GM12892 (cell line): ENCODE measurements around the gene CFAP46.

Source experiments
- DNase-seq: peaks from one replicate; pipeline ENCODE4 v3.0.0; 2011; ENCODE audit not compliant: insufficient read length
- FAIRE-seq: peaks from 2 replicates; lab custom pipeline; 2011; peaks lifted over from hg19 to GRCh38; lab: Jason Lieb, UNC
- POLR2A ChIP-seq: IDR thresholded peaks from 2 replicates; pipeline ENCODE4 v1.6.1; 2011; ENCODE audit warnings: low read depth, low read length, control low read depth
- POLR2AphosphoS5 ChIP-seq: IDR thresholded peaks from 2 replicates; pipeline ENCODE4 v1.6.1; 2011; ENCODE audit warnings: low read depth, low read length, control low read depth
- TAF1 ChIP-seq: IDR thresholded peaks from 2 replicates; pipeline ENCODE4 v1.6.1; 2011; ENCODE audit warnings: low read depth, mild to moderate bottlenecking, control low read depth, low read length, borderline replicate concordance

CFAP46 gene

GRCh38 chr10:132761395-132762060 is 180.8 kb downstream of the CFAP46 start:
- no peak for FAIRE-seq

GRCh38 chr10:132758865-132759264 is 183.5 kb downstream of the CFAP46 start:
- no peak for DNase-seq
- no peak for FAIRE-seq
- TF ChIP-seq POLR2A, result no peak
- no peak for TF ChIP-seq POLR2AphosphoS5
- TF ChIP-seq TAF1, result no peak

More at GRCh38 chr10:132761395-132762060, 180.8 kb downstream of the CFAP46 start:
- no peak for TF ChIP-seq POLR2A
- TF ChIP-seq TAF1, result no peak
- TF ChIP-seq POLR2AphosphoS5, result no peak
- no peak for DNase-seq
